ENCODE results near the gene SLC29A3. TPM values are rescaled to one million over a fixed set of nuclear protein-coding genes. Genes with fewer than 3 reads are reported as not detected.

Gene SLC29A3
- total and polyA plus RNA-seq, 2 of the 8 experiments (the other 6 are each of a cell fraction or from before 2014, with no cell fraction given): 14.0 to 24.6 TPM

- H3K27ac ChIP-seq (ENCODE audit: low read depth, low read length): no peak overlapping the region
- no peaks in the 10 kb centered on the region for H3K79me1 ChIP-seq (ENCODE audit: low read depth, low read length)
- H3K23ac ChIP-seq (ENCODE audit: insufficient read length): no peak overlapping the region
- no peak overlapping the region for H4K8ac ChIP-seq (ENCODE audit: extremely low read depth, insufficient read depth, low read length)
- H3K27me3 ChIP-seq (replicated peaks in 1 of 4; ENCODE audit: control insufficient read depth in 3 of 4, extremely low read depth in 1 of 4, insufficient read depth in 3 of 4, low read length in 3 of 4): no peaks in the 10 kb centered on the region
- peak overlapping the region; percentile 57 for H4K91ac ChIP-seq (replicated peaks; ENCODE audit: insufficient read length, low read length)
- DNase-seq (ENCODE audit: low read depth in 1 of 2, low spot score in 2 of 2) (no peak), FAIRE-seq (no peak)
- H3K9me3 ChIP-seq (ENCODE audit: insufficient read depth in 2 of 2, low read depth in 1 of 2, low read length in 1 of 2): no peaks in the 10 kb centered on the region
- H2AK5ac ChIP-seq (ENCODE audit: low read depth, low read length): no peak overlapping the region
- no peaks in the 10 kb centered on the region for H3K79me2 ChIP-seq (ENCODE audit: control insufficient read depth in 1 of 2, insufficient read depth in 2 of 2, low read length in 2 of 2)
- no peak overlapping the region for H2BK20ac ChIP-seq (ENCODE audit: low read length)
- no peak overlapping the region for H2BK12ac ChIP-seq (ENCODE audit: low read depth, low read length)
- no peak overlapping the region for H2BK120ac ChIP-seq (replicated peaks; ENCODE audit: low read depth, low read length)
- H3K14ac ChIP-seq (ENCODE audit: insufficient read length): no peak overlapping the region
- POLR2A ChIA-PET (ENCODE audit: partially characterized antibody): interaction anchor here (1.0 to 1.3 kb wide), 3 partner anchors 12 to 286 kb away, joined by 3 to 4 read pairs (median 3); no protein-coding TSS in a partner anchor
- no peak overlapping the region for H3K4ac ChIP-seq (replicated peaks; ENCODE audit: insufficient read length, low read depth, low read length)
- H4K5ac ChIP-seq (ENCODE audit: insufficient read length, low read depth, low read length): no peak overlapping the region
- peaks cover 0 to 18% (median 10%) of the 10 kb centered on the region in 4 experiments; a peak in 6 of 7 replicates for H3K4me1 ChIP-seq (replicated peaks in 1 of 4; ENCODE audit: control insufficient read depth in 3 of 4, insufficient read depth in 4 of 4, low read length in 3 of 4)
- H2AFZ ChIP-seq (ENCODE audit: low read length): no peak overlapping the region
- no peaks in the 10 kb centered on the region for H3K23me2 ChIP-seq (ENCODE audit: low read depth, low read length)
- no peaks in the 10 kb centered on the region for H4K20me1 ChIP-seq (replicated peaks in 1 of 2; ENCODE audit: control insufficient read depth in 1 of 2, insufficient read depth in 2 of 2, low read length in 2 of 2)
- no peak overlapping the region for H3K4me3 ChIP-seq (ENCODE audit: extremely low read depth in 1 of 4, insufficient read depth in 2 of 4, low read depth in 3 of 4, low read length in 4 of 4)
- no peak overlapping the region for H3K56ac ChIP-seq (replicated peaks; ENCODE audit: insufficient read length, low read depth, low read length)
- 74% methylated on average over 6 of the region's 6 CpGs; no CpG with 5 or more reads in 1 of the 2 experiments for WGBS, 2 experiments (ENCODE audit: extremely low coverage in 1 of 2, insufficient coverage in 1 of 2, insufficient read length in 1 of 2, insufficient replicate concordance in 2 of 2, low coverage in 1 of 2, low lambda C conversion rate in 2 of 2, missing lambda C conversion rate in 1 of 2)
- peaks cover 0 to 3% (median 0%) of the 10 kb centered on the region in 4 experiments; a peak in 1 of 8 replicates for H3K36me3 ChIP-seq (ENCODE audit: control insufficient read depth in 2 of 4, insufficient read depth in 4 of 4, low read length in 3 of 4)
- H2BK15ac ChIP-seq (ENCODE audit: low read length): 0 out of 2 replicates have a peak overlapping the region, but pooled peaks have one; percentile 21
- H3K18ac ChIP-seq (ENCODE audit: extremely low read depth, low read length): no peak overlapping the region; the same call in 1 of the 2 replicates
- CTCF ChIA-PET (ENCODE audit: partially characterized antibody): interaction anchor here (0.5 to 3.8 kb wide), 13 partner anchors 9 to 372 kb away, joined by 3 to 19 read pairs (median 3); partner anchors contain the start of gene SLC29A3
- H3K4me2 ChIP-seq (ENCODE audit: insufficient read depth in 1 of 2, low read depth in 2 of 2, low read length in 2 of 2): no peak overlapping the region
- no peak for TF ChIP-seq RNF2 (IDR thresholded peaks at IDR 0.05; ENCODE audit: borderline replicate concordance, low read depth, low read length, missing control alignments, poor library complexity, severe bottlenecking)
- no peak for TF ChIP-seq CREB1 (IDR thresholded peaks at IDR 0.05)
- no peak for TF ChIP-seq SIRT6 (IDR thresholded peaks at IDR 0.05; ENCODE audit: low read length)
- TF ChIP-seq CEBPB (IDR thresholded peaks at IDR 0.05; ENCODE audit: low read depth, low read length): no peak
- TF ChIP-seq MAFK (IDR thresholded peaks at IDR 0.05; ENCODE audit: low read depth, low read length): no peak
- TF ChIP-seq BACH1 (IDR thresholded peaks at IDR 0.05; ENCODE audit: low read length): no peak
- TF ChIP-seq TAF7 (optimal IDR thresholded peaks at IDR 0.05; ENCODE audit: borderline replicate concordance, low read depth, low read length): no peak
- H2BK5ac ChIP-seq (ENCODE audit: low read depth, low read length): 0 out of 2 replicates have a peak overlapping the region, but pooled peaks have one; percentile 23
- no peak overlapping the region for H3K9ac ChIP-seq (replicated peaks in 1 of 4; ENCODE audit: extremely low read depth in 1 of 4, low read depth in 3 of 4, low read length in 3 of 4)
Observed at GRCh38 chr10:71336632-71337031, 17.6 kb downstream of the SLC29A3 start.

All from H1 (cell line).